HL-60/S4 treated with phorbol 12-myristate 13-acetate at 8.2 ng/mL for 4 days and 3 days (cell line): ENCODE data around the gene CHRNE.
"Not testable (repeated sequence)": the region's sequence is repeated elsewhere in the genome, so short reads cannot be mapped to it uniquely, and the experiment has no call there.

Experiments used
- in situ Hi-C: fragments of 300-500 bp; cut with MboI; formaldehyde crosslinking; loops from 2 replicates; pipeline ENCODE4 v1.15.0; 2022; ENCODE audit warnings: low sequenced_read_pairs

The CHRNE gene

DNA sequence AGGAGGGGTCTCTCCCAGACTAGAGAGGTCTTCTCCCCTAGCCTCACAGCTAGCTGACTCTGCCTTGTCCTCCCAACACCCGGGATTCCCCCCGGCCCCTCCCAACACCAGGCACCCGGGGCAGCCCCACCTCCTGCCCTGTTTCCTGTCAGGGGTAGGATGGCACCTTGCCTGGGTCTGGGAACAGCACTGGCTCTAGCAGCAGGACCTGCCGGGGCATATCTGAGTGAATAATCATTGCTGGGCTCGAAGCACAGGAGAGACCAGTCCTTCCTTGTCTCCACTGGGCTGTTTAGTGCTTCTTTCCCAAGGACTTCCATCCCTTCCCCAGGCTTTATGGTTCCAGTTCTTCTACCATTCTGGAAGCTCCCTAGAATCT, 44.0 kb downstream of the CHRNE start:
- in situ Hi-C loops = no loop called here

DNA sequence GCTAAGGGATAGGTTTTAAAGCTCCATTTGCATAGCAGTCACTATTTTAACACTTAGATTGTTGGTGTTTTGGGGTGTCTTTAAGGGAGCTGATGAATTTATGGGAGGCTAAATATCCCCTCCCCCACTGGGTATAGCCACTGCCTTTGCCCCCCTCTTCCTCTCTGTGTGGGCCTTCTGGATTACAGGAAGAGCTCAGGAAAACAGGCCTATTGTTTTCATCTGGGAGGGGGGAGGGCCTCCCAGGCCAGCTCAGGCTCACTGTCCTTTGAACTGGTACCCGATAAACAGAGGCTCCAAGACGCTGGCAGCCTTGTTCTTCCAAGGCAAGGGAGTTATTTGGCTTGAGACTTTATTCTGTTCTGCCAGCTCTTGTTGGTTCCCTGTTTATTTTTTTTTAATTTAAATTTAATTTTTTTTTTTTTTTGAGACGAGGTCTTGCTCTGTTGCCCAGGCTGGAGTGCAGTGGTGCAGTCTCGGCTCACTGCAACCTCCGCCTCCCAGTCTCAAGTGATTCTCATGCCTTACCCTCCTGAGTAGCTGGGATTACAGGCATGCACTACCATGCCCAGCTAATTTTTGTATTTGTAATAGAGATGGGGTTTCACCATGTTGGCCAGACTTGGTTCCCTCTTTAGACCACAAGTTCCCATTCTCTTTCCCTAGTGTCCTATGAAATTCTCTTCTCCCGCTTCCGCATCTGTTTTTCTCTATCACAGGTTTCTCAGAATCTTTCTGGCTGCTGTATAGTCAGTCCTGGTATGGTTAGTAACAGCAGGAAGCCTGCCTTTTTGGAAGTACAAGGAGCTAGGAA, 44.6 kb downstream of the CHRNE start:
- in situ Hi-C loops = no loop called here

DNA sequence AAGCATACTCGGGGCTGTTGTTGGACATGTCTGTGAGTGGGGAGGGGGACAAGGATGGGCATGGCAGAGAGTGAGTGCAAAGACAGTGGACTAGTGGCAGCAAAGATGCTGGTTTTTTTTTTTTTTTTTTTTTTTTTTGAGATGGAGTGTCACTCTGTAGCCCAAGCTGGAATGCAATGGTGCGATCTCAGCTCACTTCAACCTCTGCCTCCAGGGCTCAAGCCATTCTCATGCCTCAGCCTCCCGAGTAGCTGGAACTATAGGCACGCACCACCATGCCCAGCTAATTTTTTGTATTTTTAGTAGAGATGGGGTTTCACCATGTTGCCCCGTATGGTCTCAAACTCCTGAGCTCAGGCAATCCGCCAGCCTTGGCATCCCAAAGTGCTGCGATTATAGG, 45.6 kb downstream of the CHRNE start:
- in situ Hi-C loops = not testable (repeated sequence)

DNA sequence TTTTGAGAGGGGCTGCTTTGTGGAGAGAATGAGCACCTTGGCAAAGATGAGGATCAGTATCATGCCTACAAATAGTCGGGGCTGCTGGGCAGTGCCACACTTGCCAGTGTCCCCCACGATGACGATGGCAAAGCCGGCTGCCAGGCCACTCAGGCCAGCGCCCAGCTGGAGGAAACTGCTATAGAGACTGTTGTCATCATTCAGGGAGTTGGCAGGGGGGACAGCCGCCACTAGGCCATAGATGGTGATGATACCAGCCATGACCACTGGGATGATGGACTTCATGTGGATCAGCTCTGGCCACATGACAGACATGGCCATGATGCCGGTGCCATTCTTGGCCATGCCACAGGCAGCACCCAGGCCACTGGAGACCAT, 46.0 kb downstream of the CHRNE start:
- in situ Hi-C loops = no loop called here

- in situ Hi-C loops = no loop called here
Measured at GRCh38 chr17:4856271-4856936, 46.5 kb downstream of the CHRNE start.

GRCh38 chr17:4854111-4854681, 48.7 kb downstream of the CHRNE start:
- in situ Hi-C loops = no loop called here

GRCh38 chr17:4853208-4853671, 49.7 kb downstream of the CHRNE start:
- in situ Hi-C loops = no loop called here

DNA sequence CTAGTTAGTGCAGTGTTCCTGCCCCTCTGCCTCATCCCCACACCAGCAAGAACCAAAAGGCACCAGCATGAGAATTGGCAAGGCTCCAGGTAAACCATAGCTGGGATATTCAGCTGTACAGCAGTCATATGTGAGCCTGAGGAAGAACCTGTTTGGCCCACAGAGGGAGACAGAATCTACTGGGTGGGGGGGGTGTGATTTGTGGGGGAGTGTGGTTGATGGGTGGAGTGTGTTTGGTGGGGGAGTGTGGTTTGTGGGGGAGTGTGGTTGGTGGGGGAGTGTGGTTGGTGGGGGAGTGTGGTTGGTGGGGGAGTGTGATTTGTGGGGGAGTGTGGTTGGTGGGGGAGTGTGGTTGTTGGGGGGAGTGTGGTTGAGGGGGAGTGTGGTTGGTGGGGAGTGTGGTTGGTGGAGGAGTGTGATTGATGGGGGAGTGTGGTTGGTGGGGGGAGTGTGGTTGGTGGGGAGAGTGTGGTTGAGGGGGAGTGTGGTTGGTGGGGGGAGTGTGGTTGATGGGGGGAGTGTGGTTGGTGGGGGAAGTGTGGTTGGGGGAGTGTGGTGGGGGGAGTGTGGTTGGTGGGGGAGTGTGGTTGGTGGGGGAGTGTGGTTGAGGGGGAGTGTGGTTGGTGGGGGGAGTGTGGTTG, 50.2 kb downstream of the CHRNE start:
- in situ Hi-C loops = no loop called here

GRCh38 chr17:4851084-4851483, 51.8 kb downstream of the CHRNE start:
- in situ Hi-C loops = no loop called here

GRCh38 chr17:4850246-4850645, 52.7 kb downstream of the CHRNE start:
- in situ Hi-C loops = no loop called here

DNA sequence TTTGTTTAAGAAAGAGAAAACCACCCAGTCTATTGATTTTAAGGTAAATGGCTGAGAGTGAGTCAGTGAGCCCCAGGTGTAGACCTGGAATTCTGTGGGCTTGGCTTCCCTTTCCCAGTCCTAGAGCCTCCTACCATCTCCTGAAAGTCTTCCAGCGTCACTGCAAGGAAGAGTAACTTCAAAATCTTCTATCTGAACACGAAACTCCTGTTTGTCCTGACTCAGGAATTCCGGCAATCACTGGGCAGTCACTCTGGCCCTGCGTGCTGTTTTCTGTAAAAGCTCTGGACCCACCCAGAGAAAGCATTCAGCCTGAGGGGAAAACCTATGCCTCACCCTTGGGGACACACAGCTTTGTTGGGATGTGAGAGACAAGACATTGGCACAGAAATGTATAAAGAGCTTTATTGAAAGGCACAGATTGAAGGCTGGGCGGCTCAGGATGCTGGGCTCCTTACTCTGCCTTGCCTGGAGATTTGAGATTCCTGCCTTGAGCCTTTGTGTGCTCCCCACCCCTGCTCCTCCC, 53.8 kb downstream of the CHRNE start:
- in situ Hi-C loops = no loop called here
